HepG2 (cell line): ENCODE measurements around the gene CYP19A1. TPM values are rescaled to one million over a fixed set of nuclear protein-coding genes. Genes with fewer than 3 reads are reported as not detected.

Experiments used
- ATAC-seq: fragments of 200-7000 bp; cut with Tn5 transposase; 3 replicates; pipeline ENCODE4 v1.9.1; 2020; ENCODE audit warnings: mild to moderate bottlenecking, moderate library complexity
- BruUV-seq: library from RNA; stranded (reverse); fragments of 400-500 nt; replicated peaks from 2 replicates; lab custom pipeline; 2021; lab: Mats Ljungman, UMichigan
- CTCF ChIA-PET: fragments of 300-600 bp; formaldehyde crosslinking; extraction: SDS; loops from one replicate; lab custom pipeline; 2021; ENCODE audit warnings: low total read pairs, inconsistent platforms, low intra/inter-chr PET ratio; lab: Yijun Ruan, JAX
- POLR2A ChIA-PET: fragments of 350-600 bp; sonication (Branson Sonifier 250); formaldehyde crosslinking; loops from one replicate; lab custom pipeline; 2020; ENCODE audit warnings: antibody characterized with exemption, inconsistent platforms; lab: Yijun Ruan, JAX
- DNase-seq: peaks from one replicate; pipeline ENCODE4 v3.0.0-alpha.2; 2015; ENCODE audit warnings: low spot score
- FAIRE-seq: peaks from 3 replicates; lab custom pipeline; 2011; peaks lifted over from hg19 to GRCh38; lab: Jason Lieb, UNC
- H2AFZ ChIP-seq: one replicate; pipeline ENCODE4 v1.6.1; 2011; ENCODE audit warnings: low read length, inconsistent platforms
- H3K27ac ChIP-seq: fragments of 300-600 bp; 3 replicates; pipeline ENCODE4 v1.8.0; 2011; ENCODE audit warnings: mixed run types, mild to moderate bottlenecking, mixed read lengths, low read length, inconsistent platforms; ENCODE audit not compliant: insufficient read depth; ENCODE audit errors: extremely low read length
- H3K27me3 ChIP-seq, 2 experiments: fragments of 200-600 bp in 1 of 2; 2 replicates in 1 of 2; 3 replicates in 1 of 2; pipeline versions ENCODE4 v1.6.0 to v1.8.0; 2011; ENCODE audit warnings: low read length in 2 of 2, mild to moderate bottlenecking in 2 of 2, moderate library complexity in 2 of 2, inconsistent platforms in 1 of 2; ENCODE audit not compliant: insufficient read depth in 2 of 2, control insufficient read depth in 1 of 2
- H3K36me3 ChIP-seq, 2 experiments: fragments of 200-600 bp in 1 of 2; replicated peaks in 1 of 2; 2 replicates in 1 of 2; 3 replicates in 1 of 2; pipeline versions ENCODE4 v1.5.1 to v1.8.0; 2011; ENCODE audit warnings: low read length in 2 of 2, inconsistent platforms in 1 of 2; ENCODE audit not compliant: insufficient read depth in 2 of 2, control insufficient read depth in 1 of 2
- H3K4me1 ChIP-seq: 2 replicates; pipeline ENCODE4 v1.5.1; 2012; ENCODE audit warnings: low read length, inconsistent platforms; ENCODE audit not compliant: insufficient read depth
- H3K4me2 ChIP-seq: 2 replicates; pipeline ENCODE4 v1.6.0; 2011; ENCODE audit warnings: low read depth, low read length, inconsistent platforms
- H3K4me3 ChIP-seq, 3 experiments: fragments of 200-600 bp in 1 of 3; sonication (generic), shearing (Covaris generic) in 1 of 3; replicated peaks in 1 of 3; 2 replicates each; pipeline ENCODE4 v1.5.1; 2011 to 2016; ENCODE audit warnings: low read length in 3 of 3, inconsistent platforms in 2 of 3, low read depth in 2 of 3, mild to moderate bottlenecking in 2 of 3, control low read depth in 1 of 3, mixed read lengths in 1 of 3; ENCODE audit not compliant: insufficient read depth in 1 of 3
- H3K79me2 ChIP-seq: one replicate; pipeline ENCODE4 v1.6.1; 2011; ENCODE audit warnings: low read length, inconsistent platforms; ENCODE audit not compliant: insufficient read depth
- H3K9ac ChIP-seq: 2 replicates; pipeline ENCODE4 v1.6.0; 2011; ENCODE audit warnings: mild to moderate bottlenecking, low read depth, low read length, inconsistent platforms; ENCODE audit not compliant: insufficient read depth
- H3K9me3 ChIP-seq: 2 replicates; pipeline ENCODE4 v1.5.1; 2012; ENCODE audit warnings: mild to moderate bottlenecking, low read length
- H4K20me1 ChIP-seq: 2 replicates; pipeline ENCODE4 v1.6.0; 2011; ENCODE audit warnings: inconsistent platforms, mild to moderate bottlenecking, low read length, moderate library complexity; ENCODE audit not compliant: insufficient read depth
- SKI ChIP-seq: fragments of 450-650 bp; IDR thresholded peaks from one replicate; pipeline ENCODE4 v1.6.1; 2018; ENCODE audit warnings: mild to moderate bottlenecking; ENCODE audit not compliant: partially characterized antibody
- SMAD9 ChIP-seq: sonication (generic); formaldehyde crosslinking; IDR thresholded peaks from 2 replicates; pipeline ENCODE4 v1.5.1; 2020; ENCODE audit warnings: mild to moderate bottlenecking, missing genetic modification reagents
- SP4 ChIP-seq: sonication (generic); formaldehyde crosslinking; IDR thresholded peaks from 2 replicates; pipeline ENCODE4 v1.8.1; 2023; ENCODE audit warnings: mild to moderate bottlenecking, missing genetic modification reagents
- TRAFD1 ChIP-seq: sonication (generic); formaldehyde crosslinking; IDR thresholded peaks from 2 replicates; pipeline ENCODE4 v1.5.1; 2020; ENCODE audit warnings: missing genetic modification reagents, mild to moderate bottlenecking, borderline replicate concordance
- ZFYVE20 ChIP-seq: sonication (generic); formaldehyde crosslinking; IDR thresholded peaks from 2 replicates; pipeline ENCODE4 v1.8.0; 2023; ENCODE audit warnings: low read depth, mild to moderate bottlenecking, moderate library complexity, missing genetic modification reagents, borderline replicate concordance
- ZNF160 ChIP-seq: sonication (generic); formaldehyde crosslinking; IDR thresholded peaks from 2 replicates; pipeline ENCODE4 v1.8.0; 2022; ENCODE audit warnings: mild to moderate bottlenecking, inconsistent platforms, missing genetic modification reagents
- ZNF230 ChIP-seq: sonication (generic); formaldehyde crosslinking; IDR thresholded peaks from 2 replicates; pipeline ENCODE4 v1.4.0; 2020; ENCODE audit warnings: mild to moderate bottlenecking, missing genetic modification reagents
- ZNF746 ChIP-seq: sonication (generic); formaldehyde crosslinking; IDR thresholded peaks from 2 replicates; pipeline ENCODE4 v1.8.0; 2022; ENCODE audit warnings: mild to moderate bottlenecking, missing genetic modification reagents
- WGBS: methylation state at CpG from one replicate; pipeline ENCODE4 v1.1.6; 2017; ENCODE audit warnings: low lambda C conversion rate; 5-methylcytosine and 5-hydroxymethylcytosine counted together
- in situ Hi-C: cut with HindIII; loops from 2 replicates; pipeline ENCODE4 v1.10.0; 2017; ENCODE audit warnings: low pct_unique_long_range_greater_than_20kb; ENCODE audit not compliant: extremely low pct_ligation_motif_present
- intact Hi-C: fragments of 100-400 bp; cut with micrococcal nuclease; formaldehyde crosslinking; loops from one replicate; pipeline ENCODE4 v1.10.0; 2022; ENCODE audit not compliant: unreplicated experiment
- polyA plus RNA-seq, 8 experiments: library from polyadenylated mRNA; depleted of rRNA in 3 of 8; stranded (reverse) in 7 of 8; unstranded in 1 of 8; fragments of >200 nt; fragmentation: Illumina TruSeq in 4 of 8; extraction: Trizol in 4 of 8; gene quantifications; 2 replicates each; pipeline versions ENCODE4 v1.2.1 to v1.2.3, GENCODE V29; 2011 to 2016; ENCODE audit warnings: low read depth in 4 of 8, missing spikeins in 1 of 8, mixed read lengths in 1 of 8; ENCODE audit not compliant: insufficient read depth in 1 of 8
- total RNA-seq, 5 experiments: library from RNA; depleted of rRNA; stranded (reverse); fragments of >200 nt; fragmentation: Illumina TruSeq; extraction: Trizol; gene quantifications; 2 replicates each; pipeline ENCODE4 v1.2.3, GENCODE V29; 2016; ENCODE audit warnings: low read depth in 1 of 5

CYP19A1 gene
- total and polyA plus RNA-seq, 2 of the 13 experiments (the other 11 are each of a cell fraction or from before 2014, with no cell fraction given), result 10.9 to 23.0 TPM

GRCh38 chr15:51386960-51387698, 48.7 kb upstream of the CYP19A1 start:
- H3K9me3 ChIP-seq, result no peaks in the 10 kb centered on the region
- no peak for FAIRE-seq
- ATAC-seq, result no peak
- H3K4me2 ChIP-seq, result no peak overlapping the region
- H3K27ac ChIP-seq, result no peak overlapping the region
- H3K36me3 ChIP-seq, result no peaks in the 10 kb centered on the region
- 35% methylated on average over 9 of the region's 10 CpGs for WGBS
- H2AFZ ChIP-seq, result no peak overlapping the region
- H3K4me3 ChIP-seq, result no peak overlapping the region
- in situ Hi-C loops, result no loop called here
- DNase-seq, result no peak
- CTCF ChIA-PET, result no interaction called here
- no peaks in the 10 kb centered on the region for H4K20me1 ChIP-seq
- intact Hi-C loops, result no loop called here
- H3K9ac ChIP-seq, result no peak overlapping the region
- peaks cover 0 to 8% of the 10 kb centered on the region in 2 experiments; a peak in 2 of 5 replicates for H3K27me3 ChIP-seq
- BruUV-seq, result no TSS peak
- POLR2A ChIA-PET, result no interaction called here
- H3K79me2 ChIP-seq, result no peaks in the 10 kb centered on the region
- TF ChIP-seq ZNF230 (CRISPR knock-in tag) (no peak), SP4 (CRISPR knock-in tag) (no peak), ZFYVE20 (CRISPR knock-in tag) (no peak), SMAD9 (CRISPR knock-in tag) (no peak), ZNF160 (CRISPR knock-in tag) (no peak), SKI (no peak)
- H3K4me1 ChIP-seq, result no peaks in the 10 kb centered on the region

GRCh38 chr15:51386486-51386885, 48.1 kb upstream of the CYP19A1 start:
- Histone ChIP-seq H3K27ac (no peak overlapping the region), H3K4me3 (no peak overlapping the region), H2AFZ (no peak overlapping the region), H3K36me3 (no peaks in the 10 kb centered on the region), H3K9me3 (no peaks in the 10 kb centered on the region), H3K79me2 (no peaks in the 10 kb centered on the region), H3K27me3 (peaks cover 0 to 8% of the 10 kb centered on the region in 2 experiments; a peak in 2 of 5 replicates), H3K4me2 (no peak overlapping the region), H3K9ac (no peak overlapping the region), H3K4me1 (no peaks in the 10 kb centered on the region), H4K20me1 (no peaks in the 10 kb centered on the region)
- ATAC-seq (no peak), DNase-seq (no peak), FAIRE-seq (no peak)
- in situ Hi-C loops, result no loop called here
- intact Hi-C loops, result no loop called here
- no peak for TF ChIP-seq ZNF746 (CRISPR knock-in tag)
- TF ChIP-seq TRAFD1 (CRISPR knock-in tag), result no peak
- no TSS peak for BruUV-seq
- ChIA-PET CTCF (no interaction called here), POLR2A (no interaction called here)
- WGBS, result 66% methylated on average over 11 of the region's 12 CpGs
